ENCODE results near the gene HAND1.

GRCh38 chr5:154446195-154447088, 31.6 kb downstream of the HAND1 start:
- no peak for TF ChIP-seq CTCF (IDR thresholded peaks at IDR 0.05)
- TF ChIP-seq POLR2A (IDR thresholded peaks at IDR 0.05): no peak

All from testis (tissue), 2 donors.